K562 (cell line): ENCODE measurements around the gene HLA-E. TPM values are rescaled to one million over a fixed set of nuclear protein-coding genes. Genes with fewer than 3 reads are reported as not detected.

ENCODE experiments used
- ATAC-seq: fragments of 200-7000 bp; cut with Tn5 transposase; 3 replicates; pipeline ENCODE4 v1.9.1; 2020; ENCODE audit warnings: moderate library complexity
- BruUV-seq: library from RNA; stranded (reverse); fragments of 400-500 nt; replicated peaks from 2 replicates; lab custom pipeline; 2021; lab: Mats Ljungman, UMichigan
- CTCF ChIA-PET: fragments of 300-600 bp; formaldehyde crosslinking; extraction: SDS; loops from one replicate; lab custom pipeline; 2021; ENCODE audit warnings: low intra/inter-chr PET ratio; lab: Yijun Ruan, JAX
- POLR2A ChIA-PET: fragments of 300-600, 350-650 bp; sonication (Branson Sonifier 250); formaldehyde crosslinking; extraction: SDS; loops from one replicate; lab custom pipeline; 2021; ENCODE audit warnings: antibody characterized with exemption, inconsistent platforms; lab: Yijun Ruan, JAX
- DNase-seq, 4 experiments: peaks; one replicate each; pipeline versions ENCODE4 v3.0.0 to v3.0.0-alpha.2; 2011 to 2018; ENCODE audit warnings: low spot score in 3 of 4, mixed read lengths in 3 of 4; ENCODE audit errors: extremely low read depth in 1 of 4
- FAIRE-seq: peaks from 2 replicates; lab custom pipeline; 2011; peaks lifted over from hg19 to GRCh38; lab: Jason Lieb, UNC
- H2AFZ ChIP-seq: 2 replicates; pipeline ENCODE4 v1.6.0; 2011; ENCODE audit warnings: low read depth, low read length, control low read depth, inconsistent platforms
- H3K27ac ChIP-seq: fragments of 200-600 bp; 3 replicates; pipeline ENCODE4 v1.8.0; 2011; ENCODE audit warnings: low read depth, mild to moderate bottlenecking, control low read depth, inconsistent platforms, low read length, moderate library complexity, mixed read lengths; ENCODE audit errors: extremely low read depth
- H3K27me3 ChIP-seq, 2 experiments: fragments of 300-600 bp in 1 of 2; 2 replicates in 1 of 2; 3 replicates in 1 of 2; pipeline versions ENCODE4 v1.6.0 to v1.8.0; 2011; ENCODE audit warnings: inconsistent platforms in 2 of 2, low read length in 2 of 2, mild to moderate bottlenecking in 1 of 2, mixed read lengths in 1 of 2, moderate library complexity in 1 of 2; ENCODE audit not compliant: control insufficient read depth in 2 of 2, insufficient read depth in 2 of 2
- H3K36me3 ChIP-seq: fragments of 300-600 bp; 3 replicates; pipeline ENCODE4 v1.8.0; 2011; ENCODE audit warnings: mild to moderate bottlenecking, low read length, inconsistent platforms; ENCODE audit not compliant: control insufficient read depth, insufficient read depth
- H3K4me1 ChIP-seq, 2 experiments: fragments of 200-600 bp in 1 of 2; replicated peaks in 1 of 2; 2 replicates in 1 of 2; 3 replicates in 1 of 2; pipeline versions ENCODE4 v1.5.1 to v1.8.0; 2011; ENCODE audit warnings: inconsistent platforms in 2 of 2, low read length in 2 of 2, mild to moderate bottlenecking in 1 of 2, mixed read lengths in 1 of 2, moderate library complexity in 1 of 2; ENCODE audit not compliant: control insufficient read depth in 2 of 2, insufficient read depth in 2 of 2
- H3K4me2 ChIP-seq: 2 replicates; pipeline ENCODE4 v1.6.1; 2011; ENCODE audit warnings: low read length, control low read depth, inconsistent platforms, mixed read lengths; ENCODE audit not compliant: insufficient read depth
- H3K4me3 ChIP-seq: fragments of 200-600 bp; sonication (generic), shearing (Covaris generic); 2 replicates; pipeline ENCODE4 v1.5.1; 2016; ENCODE audit warnings: control low read depth, inconsistent platforms
- H3K79me2 ChIP-seq: fragments of 200-600 bp; 3 replicates; pipeline ENCODE4 v1.8.0; 2011; ENCODE audit warnings: low read length, inconsistent platforms; ENCODE audit not compliant: control insufficient read depth, insufficient read depth
- H3K9ac ChIP-seq, 2 experiments: 2 replicates each; pipeline versions ENCODE4 v1.6.0 to v1.6.1; 2011; ENCODE audit warnings: low read depth in 2 of 2, low read length in 2 of 2, control low read depth in 1 of 2, inconsistent platforms in 1 of 2, mild to moderate bottlenecking in 1 of 2, mixed read lengths in 1 of 2; ENCODE audit not compliant: insufficient read depth in 1 of 2
- H3K9me1 ChIP-seq: one replicate; pipeline ENCODE4 v1.6.0; 2011; ENCODE audit warnings: inconsistent platforms, mild to moderate bottlenecking, low read length, moderate library complexity; ENCODE audit not compliant: control insufficient read depth, insufficient read depth
- H3K9me3 ChIP-seq: replicated peaks from 2 replicates; pipeline ENCODE4 v1.5.1; 2011; ENCODE audit warnings: low read depth, low read length, inconsistent platforms; ENCODE audit not compliant: control insufficient read depth, insufficient read depth
- H4K20me1 ChIP-seq: replicated peaks from 2 replicates; pipeline ENCODE4 v1.6.1; 2011; ENCODE audit warnings: low read length, inconsistent platforms, mixed read lengths; ENCODE audit not compliant: control insufficient read depth, insufficient read depth
- C11orf30 ChIP-seq: fragments of 450-650 bp; IDR thresholded peaks from 2 replicates; pipeline ENCODE4 v1.6.1; 2016; ENCODE audit warnings: low read depth, mild to moderate bottlenecking
- CREB5 ChIP-seq: fragments of 250-450 bp; sonication (Bioruptor Pico); IDR thresholded peaks from 2 replicates; pipeline ENCODE4 v1.5.0; 2020; ENCODE audit warnings: mild to moderate bottlenecking
- CTCFL ChIP-seq: IDR thresholded peaks from 2 replicates; pipeline ENCODE4 v1.6.1; 2011; ENCODE audit warnings: borderline replicate concordance, low read depth, mild to moderate bottlenecking, moderate library complexity, low read length; ENCODE audit not compliant: insufficient read depth, poor library complexity, severe bottlenecking
- KAT7 ChIP-seq: sonication (generic); formaldehyde crosslinking; IDR thresholded peaks from 2 replicates; pipeline ENCODE4 v1.8.0; 2022; ENCODE audit warnings: missing genetic modification reagents, mild to moderate bottlenecking, borderline replicate concordance
- NR0B1 ChIP-seq: fragments of 450-650 bp; IDR thresholded peaks from one replicate; pipeline ENCODE4 v1.6.1; 2018; ENCODE audit warnings: mild to moderate bottlenecking, moderate library complexity; ENCODE audit not compliant: partially characterized antibody
- RBFOX2 ChIP-seq: fragments of 200-400 bp; formaldehyde crosslinking; IDR thresholded peaks from 2 replicates; pipeline ENCODE4 v1.6.1; 2017; ENCODE audit warnings: low read depth, mild to moderate bottlenecking, low read length, moderate library complexity
- SIN3B ChIP-seq: fragments of 450-650 bp; IDR thresholded peaks from 2 replicates; pipeline ENCODE4 v1.6.1; 2017; ENCODE audit warnings: low read depth, mild to moderate bottlenecking, moderate library complexity
- SOX6 ChIP-seq: fragments of 450-650 bp; IDR thresholded peaks from 2 replicates; pipeline ENCODE4 v1.6.1; 2014; ENCODE audit warnings: mild to moderate bottlenecking
- SRSF9 ChIP-seq: fragments of 200-400 bp; formaldehyde crosslinking; IDR thresholded peaks from 2 replicates; pipeline ENCODE4 v1.6.1; 2017; ENCODE audit warnings: low read depth, low read length, borderline replicate concordance
- THAP12 ChIP-seq: fragments of 250-450 bp; sonication (Bioruptor Pico); IDR thresholded peaks from 2 replicates; pipeline ENCODE4 v1.9.0; 2021; ENCODE audit warnings: mild to moderate bottlenecking, inconsistent platforms
- WGBS: fragments of 100-300 bp; shearing (Covaris generic); methylation state at CpG from one replicate; pipeline ENCODE4 v1.1.6; 2016; ENCODE audit warnings: low coverage, mixed read lengths; ENCODE audit not compliant: insufficient coverage; ENCODE audit errors: missing lambda C conversion rate; 5-methylcytosine and 5-hydroxymethylcytosine counted together
- in situ Hi-C: fragments of 300-500 bp; cut with MboI; formaldehyde crosslinking; loops from 4 replicates; pipeline ENCODE4 v1.15.0; 2018; ENCODE audit warnings: inconsistent platforms, mixed read lengths
- intact Hi-C: fragments of 100-400 bp; cut with micrococcal nuclease; formaldehyde crosslinking; loops from 2 replicates; pipeline ENCODE4 v1.14.2; 2022
- polyA plus RNA-seq, 8 experiments: library from polyadenylated mRNA; depleted of rRNA in 4 of 8; stranded (reverse) in 5 of 8; unstranded in 3 of 8; fragments of >200 nt; fragmentation: Nextera tagmentation in 2 of 8; fragmentation: Illumina TruSeq in 1 of 8; extraction: Ambion mirVana in 2 of 8; extraction: Trizol in 1 of 8; gene quantifications; 2 replicates each; pipeline versions ENCODE4 v1.2.1 to v1.2.3, GENCODE V29; 2011 to 2014; ENCODE audit warnings: inconsistent platforms in 1 of 8, missing spikeins in 1 of 8
- total RNA-seq, 7 experiments: library from RNA; depleted of rRNA in 6 of 7; stranded (reverse); fragments of >200 nt in 6 of 7; fragmentation: Illumina TruSeq in 2 of 7; extraction: Trizol in 2 of 7; gene quantifications; 2 replicates each; pipeline versions ENCODE4 v1.2.1 to v1.2.3, GENCODE V29; 2011 to 2021; ENCODE audit warnings: low replicate concordance in 1 of 7

The HLA-E gene
- total and polyA plus RNA-seq, 9 of the 15 experiments (the other 6 are each of a cell fraction or from before 2014, with no cell fraction given): 3.2 to 39.9 (median 26.8) TPM

GRCh38 chr6:30491991-30492952 is 3.0 kb downstream of the HLA-E start (continued):
- TF ChIP-seq CREB5 (CRISPR knock-in tag): no peak
- TF ChIP-seq C11orf30: no peak
- TF ChIP-seq SIN3B: no peak
- TF ChIP-seq KAT7: no peak

GRCh38 chr6:30493643-30494250 is 4.4 kb downstream of the HLA-E start:
- Histone ChIP-seq H2AFZ (no peak overlapping the region; the same call in 1 of the 2 replicates), H3K27me3 (no peaks in the 10 kb centered on the region), H3K36me3 (peaks cover 19% of the 10 kb centered on the region), H3K4me1 (peaks cover 34 to 37% of the 10 kb centered on the region in 2 experiments), H3K4me3 (no peak overlapping the region), H3K9ac (no peak overlapping the region), H3K4me2 (no peak overlapping the region), H3K9me1 (no peaks in the 10 kb centered on the region), H3K27ac (no peak overlapping the region), H4K20me1 (peaks cover 5% of the 10 kb centered on the region), H3K9me3 (no peaks in the 10 kb centered on the region), H3K79me2 (peaks cover 7% of the 10 kb centered on the region; the same call in 2 of the 3 replicates)
- ATAC-seq (no peak), DNase-seq (peak in 2 of 4 experiments; percentile 25 to 26), FAIRE-seq (no peak)
- intact Hi-C loops: no loop called here
- ChIA-PET CTCF (no interaction called here), POLR2A (interaction anchor here (0.6 to 1.4 kb wide), 12 partner anchors 11 to 412 kb away, joined by 3 to 8 read pairs (median 3); partner anchors contain the start of gene ABCF1)
- WGBS: 62% methylated on average over 8 of the region's 8 CpGs
- no TSS peak for BruUV-seq
- in situ Hi-C loops: loop anchor here (5.0 kb wide), 2 partner anchors 44 to 104 kb away; no protein-coding TSS in a partner anchor
- TF ChIP-seq SRSF9: no peak
- TF ChIP-seq NR0B1: no peak
- peak; percentile 58 for TF ChIP-seq CTCFL
- 0 out of 2 replicates have a peak, but pooled peaks have one; percentile 33 for TF ChIP-seq THAP12 (CRISPR knock-in tag)
- TF ChIP-seq SOX6: 0 out of 2 replicates have a peak, but pooled peaks have one; percentile 8
- peak; percentile 49; the same call in 1 of the 2 replicates for TF ChIP-seq RBFOX2
